HG03439 (cell line): ENCODE data around the gene FDX2.

Source experiments
- ATAC-seq: cut with Tn5 transposase; IDR thresholded peaks from one replicate; pipeline ENCODE4 v1.9.1; 2021; ENCODE audit warnings: mild to moderate bottlenecking, moderate library complexity; ENCODE audit not compliant: unreplicated experiment

FDX2 gene

DNA sequence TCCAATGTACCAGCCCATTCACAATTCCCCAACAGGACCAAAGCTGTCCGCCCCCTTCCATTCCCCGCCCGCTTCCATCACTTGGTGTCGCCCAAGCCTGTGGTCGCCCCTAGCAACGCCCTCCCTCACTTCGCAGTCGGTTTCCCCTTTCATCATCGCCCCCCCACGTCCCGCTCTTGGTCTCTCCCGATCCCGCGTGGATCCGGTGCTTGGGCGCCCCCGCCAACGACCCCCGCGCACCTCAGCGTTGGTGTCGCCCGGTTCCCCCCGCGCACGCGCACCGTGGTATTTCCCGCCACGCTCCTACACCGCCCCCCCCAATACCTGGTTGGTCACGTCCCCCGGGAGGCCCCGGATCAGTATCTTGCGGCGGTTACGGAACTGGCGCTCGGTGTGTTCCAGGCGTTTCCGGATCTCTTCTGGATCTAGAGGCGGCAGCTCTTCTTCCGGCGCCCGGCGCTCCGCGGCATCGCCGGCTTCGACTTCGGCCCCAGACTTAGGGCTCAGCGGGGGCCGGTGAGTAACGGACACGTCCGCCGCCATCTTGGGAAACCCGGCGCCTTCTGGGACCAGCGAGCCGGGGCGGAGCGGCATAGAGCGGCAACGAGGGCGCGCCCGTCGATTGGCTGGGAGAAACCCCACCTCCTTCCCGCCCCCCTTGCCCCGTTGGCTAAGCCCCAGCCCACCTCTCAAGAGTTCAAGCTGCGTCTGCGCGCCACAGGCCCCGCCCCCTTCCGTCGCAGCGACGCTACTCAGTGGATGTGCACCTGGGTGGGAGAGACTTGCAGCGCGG is 17.3 kb upstream of the FDX2 start, which contains the start of gene RAVER1:
Gene RAVER1, minus strand, starts transcription at position 565 of the 793 bp plus-strand sequence. Its CDS starts 22 bp downstream, at position 543.
- peak; percentile 84 for ATAC-seq

DNA sequence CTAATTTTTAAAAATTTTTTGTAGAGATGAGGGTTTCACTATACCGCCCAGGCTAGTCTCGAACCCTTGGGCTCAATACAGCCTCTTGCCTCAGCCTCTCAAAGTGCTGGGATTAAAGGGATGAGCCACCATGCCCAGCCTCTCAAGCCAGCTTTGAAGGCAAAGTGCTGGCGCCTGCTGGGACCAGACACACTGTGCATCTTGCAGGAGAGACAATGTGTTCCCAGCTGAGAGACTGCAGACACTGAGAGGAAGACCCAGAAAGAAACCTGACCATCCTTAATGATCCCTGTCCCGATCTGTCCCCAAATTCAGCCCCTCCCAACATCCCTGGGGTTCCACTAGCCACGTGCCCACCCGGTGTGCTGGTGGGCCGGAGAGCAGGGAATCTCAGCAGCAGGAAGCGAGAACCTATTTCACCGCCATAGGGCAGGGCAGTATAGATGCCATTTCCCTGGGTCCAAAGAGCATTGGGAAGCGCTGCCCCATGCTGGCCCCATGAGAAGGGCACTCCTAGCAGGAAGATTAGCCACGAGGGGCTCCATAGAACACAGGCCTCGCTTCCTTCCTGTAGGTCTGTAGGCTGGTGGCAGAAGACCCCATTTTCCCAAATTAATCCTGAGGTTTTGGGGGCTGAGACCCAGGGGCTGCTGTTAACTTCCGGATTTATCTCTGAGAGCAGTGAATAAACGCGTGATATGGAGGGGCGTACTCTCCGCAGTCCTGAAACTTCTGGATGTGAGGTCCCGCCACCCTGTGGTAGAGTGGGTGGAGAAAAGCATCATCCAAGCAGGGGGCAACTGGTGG is 16.5 kb upstream of the FDX2 start:
- no peak for ATAC-seq

DNA sequence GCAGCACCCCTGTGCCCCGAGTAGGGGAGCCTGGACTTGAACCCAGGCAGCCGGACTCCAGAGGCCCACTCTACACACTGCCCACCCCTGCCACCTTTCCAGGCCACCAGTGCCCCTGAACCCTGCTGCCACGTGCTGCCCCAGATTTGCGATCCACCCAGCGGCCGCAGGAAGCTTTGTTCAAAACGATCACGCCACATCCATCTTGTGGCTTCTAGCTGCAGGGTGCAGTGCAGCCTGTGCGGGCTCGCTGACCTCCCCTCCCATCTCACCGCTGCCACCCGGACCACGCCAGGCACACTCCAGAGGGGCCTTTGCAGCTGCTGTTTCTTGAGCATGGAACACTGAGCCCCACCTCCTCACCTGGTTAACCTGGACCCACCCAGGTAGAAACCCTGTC is 13.7 kb upstream of the FDX2 start:
- ATAC-seq: no peak

DNA sequence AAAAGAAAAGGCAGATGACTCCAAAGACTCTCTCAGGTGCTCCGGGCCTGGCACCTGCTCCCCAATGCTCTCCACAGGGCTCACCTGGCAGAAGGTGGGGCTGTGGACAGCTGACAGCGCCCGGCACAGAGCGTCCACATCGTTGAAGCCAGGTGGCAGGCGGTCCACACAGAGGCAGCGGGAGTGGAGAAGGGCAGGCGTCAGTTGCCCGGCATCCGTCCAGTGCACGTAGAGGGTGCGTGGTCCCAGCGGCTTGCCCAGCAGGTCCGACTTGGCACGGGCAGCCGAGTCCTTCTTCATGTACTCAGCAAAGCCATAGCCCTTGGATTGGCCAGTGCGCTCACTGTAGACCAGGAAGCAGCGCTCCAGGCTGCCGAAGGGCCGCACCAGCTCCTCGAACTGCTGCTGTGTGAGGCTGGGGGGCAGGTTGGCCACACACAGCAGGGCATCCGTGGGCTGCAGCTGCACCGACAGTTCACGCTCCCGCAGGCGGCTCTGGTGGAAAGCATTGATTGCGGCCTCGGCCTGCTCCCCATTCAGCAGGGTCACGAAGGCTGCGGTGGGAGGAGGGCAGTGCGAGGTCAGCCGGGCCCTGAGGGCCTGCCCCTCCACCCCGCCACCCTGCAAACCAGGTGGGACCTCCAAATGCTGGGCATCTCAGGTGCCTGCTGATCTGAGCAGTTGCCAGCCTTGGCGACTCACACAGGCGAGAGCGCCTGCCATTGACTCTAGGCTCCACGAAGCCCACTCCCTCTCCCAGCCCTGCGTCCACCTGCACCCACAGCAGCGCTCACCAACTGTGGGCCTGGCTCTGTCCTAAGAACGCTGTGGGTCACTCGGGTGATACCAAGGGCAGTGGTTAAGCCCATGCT is 13.0 kb upstream of the FDX2 start:
- no peak for ATAC-seq

DNA sequence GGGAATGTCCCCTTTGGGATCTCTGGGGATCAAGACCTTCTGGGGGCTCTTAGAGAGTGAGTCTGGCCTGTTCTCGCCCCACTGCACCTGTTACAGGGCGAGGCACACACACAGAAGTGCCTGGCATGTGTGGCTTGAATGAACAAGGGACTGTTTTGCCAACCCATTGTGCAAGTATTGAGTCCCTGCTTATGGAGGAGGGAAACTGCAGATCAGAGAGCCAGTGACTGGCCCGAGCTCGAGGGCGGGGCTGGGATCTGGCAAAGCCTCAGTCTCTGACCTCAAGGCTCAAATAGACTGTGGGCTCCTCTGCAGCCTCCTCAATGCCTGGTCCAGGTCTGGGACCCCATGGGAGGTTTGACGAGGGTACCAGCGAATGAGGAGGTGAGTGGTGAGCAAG is 12.0 kb upstream of the FDX2 start:
- no peak for ATAC-seq

DNA sequence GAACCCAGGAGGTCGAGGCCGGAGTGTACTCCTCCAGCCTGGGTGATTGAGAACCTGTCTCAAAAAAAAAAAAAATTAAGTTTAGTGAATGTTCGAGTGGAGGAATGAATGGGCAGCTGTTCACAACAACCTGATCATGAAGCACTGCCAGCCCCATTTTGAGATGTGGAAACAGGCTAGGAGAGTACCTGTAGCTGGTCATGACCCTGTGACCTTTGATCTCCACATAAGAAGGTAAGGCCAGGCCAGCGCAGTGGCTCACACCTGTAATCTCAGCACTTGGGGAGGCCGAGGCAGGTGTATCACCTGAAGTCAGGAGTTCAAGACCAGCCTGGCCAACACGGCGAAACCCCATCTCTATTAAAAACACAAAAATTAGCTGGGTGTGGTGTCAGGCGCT is 9.9 kb upstream of the FDX2 start:
- no peak for ATAC-seq

DNA sequence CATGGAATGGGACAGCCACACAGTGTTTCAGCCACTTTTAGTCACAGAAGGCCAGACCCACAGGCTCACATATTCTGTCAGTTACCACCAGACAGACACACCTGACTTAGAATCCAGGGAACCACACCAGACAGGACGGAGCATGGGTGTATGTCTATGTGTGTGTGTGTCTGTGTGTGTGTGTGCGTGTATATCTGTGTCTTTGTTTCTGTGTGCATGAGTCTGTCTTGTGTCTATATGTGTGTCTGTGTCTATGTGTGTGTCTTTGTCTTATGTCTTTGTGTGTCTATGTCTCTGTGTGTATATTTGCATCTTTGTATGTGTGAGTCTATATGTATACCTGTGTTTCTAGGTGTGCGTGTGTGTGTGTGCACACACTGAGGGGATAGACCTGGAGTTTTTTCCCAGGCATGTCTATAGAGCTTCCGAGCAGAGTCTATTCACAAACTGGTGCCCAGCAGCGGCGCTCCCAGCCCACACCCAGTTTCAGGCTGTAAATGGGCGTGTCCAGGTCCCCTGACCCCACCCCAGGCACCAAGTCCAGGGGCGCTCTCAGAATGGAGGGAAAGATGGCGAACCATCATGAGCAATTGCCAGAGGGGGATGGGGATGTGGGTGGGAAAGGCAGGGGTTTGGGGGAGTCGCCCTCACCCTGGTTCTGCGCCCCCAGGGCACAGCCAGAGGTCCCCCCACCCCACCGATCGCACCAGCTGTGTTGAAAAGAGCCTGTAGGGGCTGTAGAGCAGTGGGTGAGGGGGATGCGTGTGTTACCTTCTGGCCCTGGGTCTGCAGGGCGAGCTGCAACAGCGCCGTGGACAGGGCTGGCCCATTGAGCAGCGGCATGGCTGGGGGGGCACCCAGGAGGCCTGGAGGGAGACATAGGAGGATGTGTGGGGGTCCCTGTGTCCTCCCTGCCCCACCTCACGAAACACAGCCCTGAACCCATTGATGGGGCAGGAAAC is 6.3 kb upstream of the FDX2 start:
- no peak for ATAC-seq

DNA sequence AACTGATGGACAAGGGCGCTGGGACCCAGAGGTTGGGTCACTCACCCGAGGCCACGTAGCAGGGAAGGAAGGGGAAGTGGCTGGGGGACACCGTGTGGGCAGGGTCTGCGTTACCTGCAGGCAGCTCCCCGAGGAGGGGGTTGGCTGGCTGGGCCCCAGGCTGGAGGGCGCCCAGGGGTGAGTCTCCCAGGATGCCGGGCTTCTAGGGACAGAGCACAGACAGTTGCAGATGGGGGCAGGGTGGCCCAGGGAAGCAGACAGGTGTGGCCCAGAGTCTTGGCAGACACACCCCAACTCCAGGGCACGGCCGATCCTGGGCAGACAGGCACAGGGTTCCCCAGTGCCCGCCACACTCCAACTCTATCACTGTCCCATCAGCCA is 5.6 kb upstream of the FDX2 start:
- no peak for ATAC-seq

DNA sequence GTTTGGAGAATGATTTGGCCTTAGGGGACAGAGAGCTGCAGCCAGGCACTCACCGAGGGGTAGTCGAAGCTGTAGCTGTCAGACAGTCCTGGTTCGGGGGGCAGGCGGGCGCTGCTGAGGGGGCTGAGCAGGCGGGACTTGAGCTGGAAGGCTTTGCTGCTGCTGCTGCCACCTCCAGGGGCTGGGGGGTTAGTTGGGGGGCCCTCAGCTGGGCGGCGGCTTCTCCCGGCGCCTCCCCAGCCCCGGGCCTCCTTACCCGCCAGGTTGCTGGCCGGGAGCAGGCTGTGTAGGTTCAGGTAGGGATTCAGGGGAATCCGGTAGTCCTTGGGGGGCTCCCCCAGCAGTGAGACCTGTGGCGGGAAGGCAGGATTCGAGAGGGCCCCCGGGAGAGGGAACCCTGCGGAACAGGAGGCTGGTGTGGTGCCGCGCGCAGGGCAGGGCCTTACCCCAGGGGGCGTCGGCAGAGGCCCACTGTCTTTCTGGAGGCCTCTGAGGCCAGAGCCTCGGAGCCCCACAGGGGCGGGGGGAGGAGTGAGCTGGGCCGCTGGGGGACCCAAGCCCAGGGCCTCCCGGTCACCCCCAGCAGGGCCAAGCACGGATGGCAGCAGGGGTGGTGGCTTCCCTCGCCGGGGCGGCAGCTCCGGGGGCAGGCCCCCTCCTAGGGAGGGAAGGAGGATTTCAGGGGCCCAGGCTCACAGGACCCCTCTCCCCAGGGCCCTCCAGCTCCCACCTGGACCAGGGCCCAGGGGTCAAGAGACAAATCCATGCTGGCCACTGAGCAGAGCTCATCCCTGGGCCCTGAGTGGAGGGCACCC is 5.0 kb upstream of the FDX2 start:
- ATAC-seq: no peak

DNA sequence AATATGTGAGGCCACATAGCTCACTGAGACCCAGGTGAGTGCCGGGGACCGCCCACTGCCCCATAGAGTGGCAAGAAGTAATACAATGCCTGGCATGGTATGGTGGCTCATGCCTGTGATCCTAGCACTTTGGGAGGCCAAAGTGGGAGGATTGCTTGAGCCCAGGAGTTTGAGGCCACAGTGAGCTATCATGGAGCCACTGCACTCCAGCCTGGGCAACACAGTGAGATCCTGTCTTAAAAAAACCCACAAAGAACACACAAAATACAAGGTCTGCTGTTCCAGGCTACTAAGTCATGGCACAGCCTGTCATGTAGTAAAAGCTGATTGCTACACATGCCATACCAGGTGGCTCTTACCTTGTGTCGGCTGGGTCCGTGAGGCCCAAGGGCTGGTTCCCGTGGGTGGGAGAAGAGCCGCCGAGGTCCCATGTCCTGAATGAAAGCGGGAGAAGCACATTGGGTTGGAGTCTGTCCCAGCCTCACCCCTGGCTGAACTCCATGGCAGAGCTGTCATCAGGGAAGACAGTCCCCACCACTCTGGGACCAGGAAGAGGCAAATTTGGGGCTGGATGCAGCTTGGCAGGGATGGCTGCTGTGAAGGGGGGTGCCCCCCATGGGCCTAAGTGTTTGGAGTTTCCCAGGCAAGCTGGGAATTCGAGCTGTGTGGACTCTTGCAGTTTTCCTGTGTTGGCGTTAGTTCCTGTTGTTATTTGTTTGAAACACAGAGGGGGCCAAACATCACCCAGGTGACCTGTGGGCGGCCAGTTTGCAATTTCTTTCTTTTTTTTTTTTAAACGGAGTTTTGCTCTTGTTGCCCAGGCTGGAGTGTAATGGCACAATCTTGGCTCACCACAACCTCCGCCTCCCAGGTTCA is 3.2 kb upstream of the FDX2 start:
- ATAC-seq: no peak

DNA sequence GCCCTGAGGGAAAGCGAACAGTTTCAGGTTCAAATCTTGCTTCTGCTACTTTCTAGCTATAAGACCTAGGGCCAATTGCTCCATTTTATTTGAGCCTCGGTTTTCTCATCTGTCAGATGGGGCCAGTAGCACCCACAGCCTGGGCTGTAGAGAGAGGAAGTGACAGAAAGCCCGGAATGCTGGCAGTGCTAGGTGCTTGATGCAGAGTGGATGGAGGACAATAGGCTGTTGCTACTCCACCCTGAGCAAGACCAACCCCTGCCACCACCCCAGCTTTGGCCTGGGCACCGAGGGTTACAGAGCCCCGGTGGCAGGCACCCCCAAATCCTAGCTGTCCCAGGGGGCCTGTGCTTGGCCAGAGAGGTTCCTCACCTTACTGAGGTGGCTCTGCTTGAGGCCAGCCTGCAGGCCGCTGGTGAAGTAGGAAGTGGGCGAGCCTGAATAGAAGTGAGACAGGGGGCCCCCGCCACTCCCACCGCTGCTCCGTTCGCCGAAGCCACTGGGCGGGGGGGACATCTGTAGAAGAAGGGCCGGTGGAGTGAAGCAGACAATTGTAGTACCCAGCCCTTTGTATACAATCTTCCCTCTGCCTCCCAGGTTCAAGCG is 2.1 kb upstream of the FDX2 start:
- ATAC-seq: no peak

DNA sequence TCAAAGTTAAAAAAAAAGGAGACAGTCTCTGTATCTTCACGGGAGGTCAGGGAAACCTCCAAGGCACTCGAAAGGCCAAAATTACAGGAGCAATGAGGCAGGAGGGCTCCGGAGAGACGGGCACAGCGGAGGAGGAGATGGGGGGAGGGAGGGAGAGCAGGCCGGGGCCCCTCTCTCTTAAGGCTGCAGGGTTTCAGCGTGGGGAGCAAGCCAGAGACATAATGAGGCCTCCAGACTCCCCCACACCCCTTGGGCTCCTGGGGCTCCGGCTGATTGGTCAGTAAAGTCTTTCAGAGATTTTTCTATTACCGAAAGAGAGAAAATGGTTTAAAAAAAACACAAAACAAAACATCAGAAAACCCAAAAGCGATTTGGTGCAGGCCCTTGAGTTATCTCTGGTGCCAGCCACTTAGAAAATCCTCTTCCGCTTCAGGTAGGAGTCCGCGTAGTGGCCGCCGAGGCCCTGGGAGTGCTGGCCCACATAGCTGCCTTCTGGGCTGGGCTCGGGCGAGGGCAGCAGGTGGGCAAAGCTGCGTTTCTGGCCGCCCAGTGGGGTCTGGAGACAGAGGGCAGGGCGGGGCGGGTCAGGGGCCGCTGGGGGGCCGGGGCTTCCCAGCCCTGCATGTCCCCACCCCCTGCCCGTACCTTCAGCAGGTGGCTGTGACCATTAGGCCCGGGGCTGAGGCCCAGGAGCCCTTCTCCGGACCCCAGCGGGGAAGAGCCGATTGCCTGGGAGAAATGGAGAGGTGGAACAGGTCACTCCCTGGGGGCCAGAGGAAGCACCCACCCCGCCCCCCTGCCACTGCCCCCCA is 1.4 kb upstream of the FDX2 start:
- no peak for ATAC-seq

DNA sequence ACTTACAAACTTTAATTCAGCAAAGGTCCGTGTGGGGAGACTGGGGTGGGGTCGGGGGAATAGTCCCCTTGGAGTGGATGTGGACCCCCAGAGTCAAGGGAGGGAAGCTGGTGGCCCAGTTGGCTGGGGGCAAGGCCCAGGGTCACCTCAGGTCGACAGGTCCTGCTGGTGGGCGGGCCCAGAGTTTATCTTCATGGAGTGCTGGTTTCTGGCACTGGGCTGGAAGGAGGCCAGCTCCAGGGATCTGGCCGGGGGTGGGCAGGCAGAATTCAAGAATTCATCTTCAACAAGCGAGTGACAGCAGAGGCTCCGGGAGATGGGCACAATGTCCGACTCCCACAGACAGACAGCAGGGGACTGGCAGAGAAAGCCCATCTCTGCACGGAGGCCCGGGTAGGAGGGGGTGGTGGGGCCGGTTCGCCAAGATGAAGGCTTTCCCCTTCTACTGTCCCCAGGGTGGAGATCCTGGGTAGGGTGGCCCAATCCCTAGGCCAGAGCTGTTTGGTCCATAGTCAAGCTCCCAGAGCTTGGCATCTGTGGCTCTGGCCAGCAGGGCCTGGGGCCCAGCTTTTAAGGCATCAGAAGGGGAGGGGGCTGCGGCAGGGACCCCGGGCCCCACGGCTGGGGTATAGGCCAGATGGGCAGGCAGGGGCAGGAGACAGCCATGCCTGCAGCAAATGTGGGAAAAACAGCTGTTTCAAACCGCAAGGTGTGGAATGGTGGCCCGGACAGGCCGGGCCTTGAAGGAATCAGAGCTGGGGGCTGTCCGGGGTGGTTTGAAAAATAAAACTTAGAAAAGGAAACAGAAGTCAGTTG is 622 bp upstream of the FDX2 start:
- ATAC-seq: no peak

DNA sequence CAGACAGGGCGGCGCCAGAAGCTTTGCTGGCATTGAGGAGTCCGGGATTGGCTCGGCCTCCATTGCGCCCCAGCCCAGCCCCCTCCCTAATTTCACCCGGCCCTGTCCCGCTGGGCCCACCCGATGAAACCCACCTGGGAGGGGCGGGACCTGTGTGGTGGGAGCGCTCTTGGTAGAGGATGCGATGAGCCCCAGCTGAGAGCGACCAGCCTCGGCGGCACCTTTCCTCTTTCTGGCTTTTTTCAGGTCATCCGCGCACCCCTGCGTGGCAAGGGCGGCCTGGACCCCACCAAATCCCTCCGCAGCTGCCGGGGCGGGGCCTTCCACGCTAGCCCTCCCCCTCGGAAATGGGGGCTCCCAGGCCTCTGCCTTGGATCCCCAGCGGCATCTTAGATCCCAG is 6.4 kb downstream of the FDX2 start, which contains the start of gene ZGLP1:
Gene ZGLP1, minus strand, starts transcription at position 393 of the 400 bp plus-strand sequence.
- no peak for ATAC-seq

DNA sequence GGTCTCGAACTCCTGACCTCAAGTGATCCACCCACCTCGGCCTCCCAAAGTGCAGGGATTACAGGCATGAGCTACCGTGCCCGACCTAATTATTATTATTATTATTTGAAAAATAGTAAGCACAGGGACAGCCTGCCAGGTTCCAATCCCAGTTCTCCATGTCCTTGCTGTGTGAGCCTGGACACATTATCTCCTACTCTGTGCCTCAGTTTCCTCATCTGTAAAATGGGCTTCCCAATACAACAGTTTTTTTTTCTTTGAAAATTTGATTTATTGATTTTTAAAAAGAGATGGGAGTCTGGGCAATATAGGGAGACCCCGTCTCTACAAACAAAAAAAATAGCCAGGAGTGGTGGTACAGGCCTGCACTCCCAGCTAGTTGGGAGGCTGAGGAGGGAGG is 9.5 kb downstream of the FDX2 start:
- ATAC-seq: no peak

DNA sequence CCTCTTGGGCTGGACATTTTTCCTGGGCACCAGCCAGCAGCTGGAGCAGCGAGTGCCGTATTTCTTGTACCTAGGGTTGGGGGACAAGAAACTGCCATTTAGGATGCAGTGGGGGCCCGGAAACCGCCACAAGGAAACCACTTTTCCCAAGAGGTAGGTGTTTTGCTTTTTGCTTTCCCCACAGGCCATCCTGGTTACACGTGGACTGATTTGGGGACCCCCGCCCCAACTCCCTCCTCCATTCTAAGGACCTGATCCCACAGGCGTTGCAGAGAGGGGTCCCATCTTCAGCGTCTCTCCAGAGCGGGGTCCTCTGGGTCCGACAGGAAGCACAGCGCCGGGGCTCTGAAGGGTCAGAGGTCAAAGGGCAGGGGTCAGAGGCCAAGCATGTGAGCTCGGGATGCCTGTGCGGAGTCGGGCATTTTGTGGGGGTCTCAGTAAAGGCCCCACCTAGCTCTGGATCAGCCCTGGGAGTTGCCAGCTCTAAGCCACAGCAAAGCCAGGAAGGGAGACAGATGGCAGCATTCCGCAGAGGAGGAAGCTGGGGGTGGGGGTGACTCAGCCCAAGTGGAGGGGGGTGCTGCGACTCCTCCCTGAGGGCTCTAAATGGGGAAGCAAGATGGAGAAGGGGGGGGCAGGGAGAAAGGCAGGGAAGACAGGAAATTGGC is 10.5 kb downstream of the FDX2 start:
- ATAC-seq: no peak
